Progenitor cell of endocrine pancreas (in vitro differentiated cells): ENCODE measurements around the gene ARHGEF5. TPM values are rescaled to one million over a fixed set of nuclear protein-coding genes. Genes with fewer than 3 reads are reported as not detected.
"Not testable (repeated sequence)": the region's sequence is repeated elsewhere in the genome, so short reads cannot be mapped to it uniquely, and the experiment has no call there.

ENCODE experiments used
- DNase-seq: peaks from one replicate; pipeline ENCODE4 v3.0.0; 2021; ENCODE audit warnings: low spot score; ENCODE audit not compliant: unreplicated experiment
- H3K27ac Mint-ChIP-seq: 2 replicates; pipeline ENCODE4 v1.8.0; 2021; ENCODE audit warnings: mild to moderate bottlenecking, moderate library complexity, mixed read lengths
- H3K27me3 Mint-ChIP-seq: 2 replicates; pipeline ENCODE4 v1.8.0; 2021; ENCODE audit warnings: mixed read lengths
- H3K36me3 Mint-ChIP-seq: 2 replicates; pipeline ENCODE4 v1.8.0; 2022; ENCODE audit warnings: mixed read lengths; ENCODE audit not compliant: insufficient read depth
- H3K4me1 Mint-ChIP-seq: 2 replicates; pipeline ENCODE4 v1.8.0; 2021; ENCODE audit warnings: low read depth, mixed read lengths
- H3K4me3 Mint-ChIP-seq: 2 replicates; pipeline ENCODE4 v1.8.0; 2021; ENCODE audit warnings: low read depth, mild to moderate bottlenecking, moderate library complexity, mixed read lengths
- H3K9me3 Mint-ChIP-seq: 2 replicates; pipeline ENCODE4 v1.8.0; 2021; ENCODE audit warnings: low read depth, mixed read lengths
- CTCF ChIP-seq: fragments of 200-600 bp; sonication (generic); IDR thresholded peaks from one replicate; pipeline ENCODE4 v1.5.0; 2021; ENCODE audit warnings: antibody characterized with exemption, mild to moderate bottlenecking; ENCODE audit not compliant: unreplicated experiment
- total RNA-seq: library from RNA; stranded (reverse); gene quantifications from 2 replicates; pipeline ENCODE4 v1.2.1, GENCODE V29; 2021

Gene ARHGEF5
- total RNA-seq, 1 donor from 2014 or later: 46.6 TPM

DNA sequence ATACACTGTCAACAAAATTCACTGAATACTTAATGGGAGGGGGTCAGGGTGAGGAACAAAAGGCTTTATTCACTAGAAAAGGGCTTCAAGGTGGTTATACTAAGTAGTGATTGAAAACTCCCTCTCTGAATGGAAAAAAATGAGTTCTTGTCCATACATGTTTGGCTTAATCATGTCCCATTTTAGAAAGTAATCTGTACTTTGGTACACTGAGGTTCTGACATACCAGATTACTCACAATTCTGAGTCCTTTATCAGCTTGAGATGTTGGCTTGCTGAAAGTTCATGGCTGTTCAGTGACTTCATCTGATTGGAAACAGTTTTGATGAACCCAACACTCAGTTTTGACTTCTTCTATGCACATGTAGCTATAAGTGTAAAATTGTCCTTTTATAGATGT lies 61.1 kb downstream of the ARHGEF5 start:
- Mint-ChIP-seq H3K4me1 (peaks cover 8% of the 10 kb centered on the region), H3K4me3 (no peak overlapping the region), H3K9me3 (peaks cover 10% of the 10 kb centered on the region), H3K27ac (peak overlapping the region; percentile 80), H3K36me3 (no peaks in the 10 kb centered on the region), H3K27me3 (no peaks in the 10 kb centered on the region)
- no peak for DNase-seq
- no peak for TF ChIP-seq CTCF

GRCh38 chr7:144418931-144419330 lies 63.7 kb downstream of the ARHGEF5 start:
- H3K27me3 Mint-ChIP-seq, H3K36me3 Mint-ChIP-seq, DNase-seq, H3K27ac Mint-ChIP-seq, H3K4me3 Mint-ChIP-seq, H3K4me1 Mint-ChIP-seq: not testable (repeated sequence)
- peaks cover 10% of the 10 kb centered on the region for H3K9me3 Mint-ChIP-seq

DNA sequence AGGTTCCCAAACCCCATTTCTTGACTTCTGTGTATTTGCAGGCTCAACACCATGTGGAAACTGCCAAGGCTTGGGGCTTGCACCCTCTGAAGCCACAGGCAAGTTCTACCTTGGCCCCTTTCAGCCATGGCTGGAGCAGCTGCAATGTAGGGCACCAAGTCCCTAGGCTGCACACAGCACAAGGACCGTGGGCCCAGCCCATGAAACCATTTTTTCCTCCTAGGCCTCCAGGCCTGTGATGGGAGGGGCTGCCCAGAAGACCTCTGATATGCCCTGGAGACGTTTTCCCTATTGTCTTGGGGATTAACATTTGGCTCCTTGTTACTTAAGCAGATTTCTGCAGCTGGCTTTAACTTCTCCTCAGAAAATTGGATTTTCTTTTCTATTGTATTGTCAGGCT lies 72.3 kb downstream of the ARHGEF5 start:
- H3K27ac Mint-ChIP-seq, DNase-seq, H3K4me1 Mint-ChIP-seq, H3K27me3 Mint-ChIP-seq, H3K36me3 Mint-ChIP-seq, H3K4me3 Mint-ChIP-seq: not testable (repeated sequence)
- H3K9me3 Mint-ChIP-seq: peaks cover 29% of the 10 kb centered on the region

GRCh38 chr7:144428431-144428830 lies 73.2 kb downstream of the ARHGEF5 start:
- Mint-ChIP-seq H3K27me3 (no peaks in the 10 kb centered on the region), H3K9me3 (peaks cover 29% of the 10 kb centered on the region)

More at GRCh38 chr7:144428431-144428830, 73.2 kb downstream of the ARHGEF5 start:
- TF ChIP-seq CTCF: no peak
- no peak for DNase-seq
- Mint-ChIP-seq H3K4me3 (no peak overlapping the region), H3K27ac (no peak overlapping the region), H3K4me1 (no peaks in the 10 kb centered on the region), H3K36me3 (peaks cover 3% of the 10 kb centered on the region)

Other genes starting within 250 kb of the ARHGEF5 start
- not detected in 2 replicates for gene OR2A2, start 245.8 kb upstream of the ARHGEF5 start, total RNA-seq
- gene OR2A14, start 232.2 kb upstream of the ARHGEF5 start, total RNA-seq: not detected in 2 replicates
- 5.4 and 6.9 TPM in 2 replicates for gene CTAGE4, start 171.9 kb upstream of the ARHGEF5 start, total RNA-seq
- gene ARHGEF35, start 159.6 kb upstream of the ARHGEF5 start, total RNA-seq: 17.3 and 19.5 TPM in 2 replicates
- gene OR2A42, start 115.8 kb upstream of the ARHGEF5 start, total RNA-seq: 0.20 TPM in 1 of 2 replicates, not detected in the other
- gene OR2A7, start 90.6 kb upstream of the ARHGEF5 start, total RNA-seq: 8.0 and 9.3 TPM in 2 replicates
- 7.2 and 8.9 TPM in 2 replicates for gene CTAGE8, start 86.1 kb upstream of the ARHGEF5 start, total RNA-seq
- gene OR2A1, start 43.0 kb upstream of the ARHGEF5 start, total RNA-seq: 0.12 TPM in 1 of 2 replicates, not detected in the other
- not detected in 2 replicates for gene NOBOX, start 48.3 kb downstream of the ARHGEF5 start, total RNA-seq